Measurements from ENCODE around the gene SYS1.

GRCh38 chr20:45410887-45411286 is 47.9 kb downstream of the SYS1 start:
- TF ChIP-seq, protein P1, sequence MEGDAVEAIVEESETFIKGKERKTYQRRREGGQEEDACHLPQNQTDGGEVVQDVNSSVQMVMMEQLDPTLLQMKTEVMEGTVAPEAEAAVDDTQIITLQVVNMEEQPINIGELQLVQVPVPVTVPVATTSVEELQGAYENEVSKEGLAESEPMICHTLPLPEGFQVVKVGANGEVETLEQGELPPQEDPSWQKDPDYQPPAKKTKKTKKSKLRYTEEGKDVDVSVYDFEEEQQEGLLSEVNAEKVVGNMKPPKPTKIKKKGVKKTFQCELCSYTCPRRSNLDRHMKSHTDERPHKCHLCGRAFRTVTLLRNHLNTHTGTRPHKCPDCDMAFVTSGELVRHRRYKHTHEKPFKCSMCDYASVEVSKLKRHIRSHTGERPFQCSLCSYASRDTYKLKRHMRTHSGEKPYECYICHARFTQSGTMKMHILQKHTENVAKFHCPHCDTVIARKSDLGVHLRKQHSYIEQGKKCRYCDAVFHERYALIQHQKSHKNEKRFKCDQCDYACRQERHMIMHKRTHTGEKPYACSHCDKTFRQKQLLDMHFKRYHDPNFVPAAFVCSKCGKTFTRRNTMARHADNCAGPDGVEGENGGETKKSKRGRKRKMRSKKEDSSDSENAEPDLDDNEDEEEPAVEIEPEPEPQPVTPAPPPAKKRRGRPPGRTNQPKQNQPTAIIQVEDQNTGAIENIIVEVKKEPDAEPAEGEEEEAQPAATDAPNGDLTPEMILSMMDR (IDR thresholded peaks at IDR 0.05) = no peak
- no peak for TF ChIP-seq EP300 (IDR thresholded peaks at IDR 0.05)
- no peak for TF ChIP-seq POLR2AphosphoS5 (IDR thresholded peaks at IDR 0.05)
- no peak for TF ChIP-seq POLR2A (IDR thresholded peaks at IDR 0.05; ENCODE audit: low read depth)

All from esophagus muscularis mucosa (tissue), 4 donors.